ENCODE results near the gene CSF1. TPM values are rescaled to one million over a fixed set of nuclear protein-coding genes. Genes with fewer than 3 reads are reported as not detected.

Gene CSF1
- total RNA-seq, 1 experiment from 2014 or later, result 3.0 TPM

- H4K20me1 ChIP-seq (ENCODE audit: insufficient read depth), result no peaks in the 10 kb centered on the region
- DNase-seq (ENCODE audit: low read depth, low spot score), result no peak
- BruUV-seq (replicated peaks), result no TSS peak
- H3K9me2 ChIP-seq (ENCODE audit: insufficient read depth), result no peaks in the 10 kb centered on the region
- H3K27ac ChIP-seq (ENCODE audit: low read depth, low read length), result no peak overlapping the region
- no peak for TF ChIP-seq EZH2 (IDR thresholded peaks at IDR 0.05)
- no peak for TF ChIP-seq POLR2A (IDR thresholded peaks at IDR 0.05; ENCODE audit: borderline replicate concordance, extremely low read depth, insufficient read depth, insufficient read length)
- no peaks in the 10 kb centered on the region for H3K27me3 ChIP-seq (ENCODE audit: insufficient read depth, low read length)
- no peak overlapping the region for H3K9ac ChIP-seq (ENCODE audit: low read length)
- ChIA-PET RAD21 (ENCODE audit: low non-redundant PET in 1 of 2, low total read pairs in 2 of 2, uncharacterized antibody in 2 of 2, unreplicated experiment in 2 of 2) (no interaction called here), CTCF (no interaction called here), POLR2A (no interaction called here)
- ATAC-seq, result no peak
- no peak overlapping the region for H2AFZ ChIP-seq (ENCODE audit: low read depth, low read length, poor library complexity, severe bottlenecking)
- no peaks in the 10 kb centered on the region for H3K36me3 ChIP-seq (ENCODE audit: control insufficient read depth in 1 of 2, insufficient read depth in 2 of 2, low read length in 2 of 2)
- H3K4me2 ChIP-seq (ENCODE audit: low read length), result no peak overlapping the region
- no peak overlapping the region for H3K4me3 ChIP-seq (replicated peaks in 1 of 2; ENCODE audit: low read depth in 1 of 2, low read length in 2 of 2)
- intact Hi-C loops (cut with micrococcal nuclease), result no loop called here
- no peaks in the 10 kb centered on the region for H3K9me3 ChIP-seq (ENCODE audit: control insufficient read depth in 1 of 2, insufficient read depth in 1 of 2, low read depth in 1 of 2, low read length in 2 of 2)
- H3K4me1 ChIP-seq (ENCODE audit: control insufficient read depth in 1 of 2, insufficient read depth in 2 of 2, low read length in 2 of 2), result no peaks in the 10 kb centered on the region
- no peaks in the 10 kb centered on the region for H3K79me2 ChIP-seq (ENCODE audit: insufficient read depth, low read length)
These were observed 27.2 kb upstream of the CSF1 start for GRCh38 chr1:109883248-109883955.

- Histone ChIP-seq H3K9ac (ENCODE audit: low read length) (no peak overlapping the region), H4K20me1 (ENCODE audit: insufficient read depth) (no peaks in the 10 kb centered on the region), H3K9me2 (ENCODE audit: insufficient read depth) (no peaks in the 10 kb centered on the region), H3K27ac (ENCODE audit: low read depth, low read length) (no peak overlapping the region), H3K9me3 (ENCODE audit: control insufficient read depth in 1 of 2, insufficient read depth in 1 of 2, low read depth in 1 of 2, low read length in 2 of 2) (no peaks in the 10 kb centered on the region), H3K4me1 (ENCODE audit: control insufficient read depth in 1 of 2, insufficient read depth in 2 of 2, low read length in 2 of 2) (no peaks in the 10 kb centered on the region), H3K79me2 (ENCODE audit: insufficient read depth, low read length) (no peaks in the 10 kb centered on the region), H2AFZ (ENCODE audit: low read depth, low read length, poor library complexity, severe bottlenecking) (no peak overlapping the region), H3K4me2 (ENCODE audit: low read length) (no peak overlapping the region), H3K36me3 (ENCODE audit: control insufficient read depth in 1 of 2, insufficient read depth in 2 of 2, low read length in 2 of 2) (no peaks in the 10 kb centered on the region), H3K27me3 (ENCODE audit: insufficient read depth, low read length) (no peaks in the 10 kb centered on the region), H3K4me3 (replicated peaks in 1 of 2; ENCODE audit: low read depth in 1 of 2, low read length in 2 of 2) (no peak overlapping the region)
- ChIA-PET POLR2A (interaction anchor here (0.9 kb wide), 1 partner anchor 34 kb away, joined by 3 read pairs; no protein-coding TSS in a partner anchor), RAD21 (ENCODE audit: low non-redundant PET in 1 of 2, low total read pairs in 2 of 2, uncharacterized antibody in 2 of 2, unreplicated experiment in 2 of 2) (no interaction called here), CTCF (no interaction called here)
- no peak for DNase-seq (ENCODE audit: low read depth, low spot score)
- TF ChIP-seq YY1 (IDR thresholded peaks at IDR 0.05; ENCODE audit: extremely low read depth, insufficient replicate concordance, low read depth, low read length) (no peak), SRF (IDR thresholded peaks at IDR 0.05; ENCODE audit: low read depth) (no peak), SP1 (IDR thresholded peaks at IDR 0.05; ENCODE audit: low read depth) (no peak), ELF1 (IDR thresholded peaks at IDR 0.05; ENCODE audit: borderline replicate concordance, low read depth) (no peak), RAD21 (IDR thresholded peaks at IDR 0.05; ENCODE audit: low read depth) (no peak), TCF7L2 (IDR thresholded peaks at IDR 0.05; ENCODE audit: borderline replicate concordance, extremely low read depth, insufficient read depth, insufficient read length) (no peak), EZH2 (IDR thresholded peaks at IDR 0.05) (no peak), JUND (IDR thresholded peaks at IDR 0.05) (no peak), CBX3 (IDR thresholded peaks at IDR 0.05; ENCODE audit: low read depth) (no peak), FOSL1 (IDR thresholded peaks at IDR 0.05; ENCODE audit: low read depth) (no peak)
- TF ChIP-seq, protein P1, sequence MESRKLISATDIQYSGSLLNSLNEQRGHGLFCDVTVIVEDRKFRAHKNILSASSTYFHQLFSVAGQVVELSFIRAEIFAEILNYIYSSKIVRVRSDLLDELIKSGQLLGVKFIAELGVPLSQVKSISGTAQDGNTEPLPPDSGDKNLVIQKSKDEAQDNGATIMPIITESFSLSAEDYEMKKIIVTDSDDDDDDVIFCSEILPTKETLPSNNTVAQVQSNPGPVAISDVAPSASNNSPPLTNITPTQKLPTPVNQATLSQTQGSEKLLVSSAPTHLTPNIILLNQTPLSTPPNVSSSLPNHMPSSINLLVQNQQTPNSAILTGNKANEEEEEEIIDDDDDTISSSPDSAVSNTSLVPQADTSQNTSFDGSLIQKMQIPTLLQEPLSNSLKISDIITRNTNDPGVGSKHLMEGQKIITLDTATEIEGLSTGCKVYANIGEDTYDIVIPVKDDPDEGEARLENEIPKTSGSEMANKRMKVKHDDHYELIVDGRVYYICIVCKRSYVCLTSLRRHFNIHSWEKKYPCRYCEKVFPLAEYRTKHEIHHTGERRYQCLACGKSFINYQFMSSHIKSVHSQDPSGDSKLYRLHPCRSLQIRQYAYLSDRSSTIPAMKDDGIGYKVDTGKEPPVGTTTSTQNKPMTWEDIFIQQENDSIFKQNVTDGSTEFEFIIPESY (IDR thresholded peaks at IDR 0.05; ENCODE audit: extremely low read depth, insufficient replicate concordance, low read length), result no peak
- TF ChIP-seq, protein P2, sequence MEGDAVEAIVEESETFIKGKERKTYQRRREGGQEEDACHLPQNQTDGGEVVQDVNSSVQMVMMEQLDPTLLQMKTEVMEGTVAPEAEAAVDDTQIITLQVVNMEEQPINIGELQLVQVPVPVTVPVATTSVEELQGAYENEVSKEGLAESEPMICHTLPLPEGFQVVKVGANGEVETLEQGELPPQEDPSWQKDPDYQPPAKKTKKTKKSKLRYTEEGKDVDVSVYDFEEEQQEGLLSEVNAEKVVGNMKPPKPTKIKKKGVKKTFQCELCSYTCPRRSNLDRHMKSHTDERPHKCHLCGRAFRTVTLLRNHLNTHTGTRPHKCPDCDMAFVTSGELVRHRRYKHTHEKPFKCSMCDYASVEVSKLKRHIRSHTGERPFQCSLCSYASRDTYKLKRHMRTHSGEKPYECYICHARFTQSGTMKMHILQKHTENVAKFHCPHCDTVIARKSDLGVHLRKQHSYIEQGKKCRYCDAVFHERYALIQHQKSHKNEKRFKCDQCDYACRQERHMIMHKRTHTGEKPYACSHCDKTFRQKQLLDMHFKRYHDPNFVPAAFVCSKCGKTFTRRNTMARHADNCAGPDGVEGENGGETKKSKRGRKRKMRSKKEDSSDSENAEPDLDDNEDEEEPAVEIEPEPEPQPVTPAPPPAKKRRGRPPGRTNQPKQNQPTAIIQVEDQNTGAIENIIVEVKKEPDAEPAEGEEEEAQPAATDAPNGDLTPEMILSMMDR (IDR thresholded peaks at IDR 0.05 in 2 of 3, conservative IDR thresholded peaks at IDR 0.05 in 1 of 3; ENCODE audit: borderline replicate concordance in 1 of 3, insufficient read depth in 1 of 3, low read depth in 2 of 3, low read length in 2 of 3), result no peak
- BruUV-seq (replicated peaks), result no TSS peak
- ATAC-seq, result no peak
- intact Hi-C loops (cut with micrococcal nuclease), result no loop called here
These were observed 26.3 kb upstream of the CSF1 start for GRCh38 chr1:109884242-109884891.
